ENCODE data around the gene MKNK2.
"Not testable (repeated sequence)": the region's sequence is repeated elsewhere in the genome, so short reads cannot be mapped to it uniquely, and the experiment has no call there.

Gene MKNK2

GRCh38 chr19:1989513-1990229 lies 61.4 kb downstream of the MKNK2 start:
- no peak for DNase-seq

GRCh38 chr19:1988464-1988863 lies 62.6 kb downstream of the MKNK2 start:
- not testable (repeated sequence) for DNase-seq
